ENCODE measurements around the gene GNL2. TPM values are rescaled to one million over a fixed set of nuclear protein-coding genes. Genes with fewer than 3 reads are reported as not detected.

The GNL2 gene
- total RNA-seq (2014; rRNA removed; shearing (Covaris generic)): 57.0 and 81.6 TPM in 2 replicates

- in situ Hi-C loops (cut with HindIII; ENCODE audit: low sequenced_read_pairs): no loop called here
- peak; percentile 96 for DNase-seq (ENCODE audit: low spot score)
Measured at GRCh38 chr1:37595440-37596181, at the start of gene GNL2. Gene GNL2 (minus strand): TSS chr1:37595937. CDS start chr1:37595822, 115 bp downstream.

DNA sequence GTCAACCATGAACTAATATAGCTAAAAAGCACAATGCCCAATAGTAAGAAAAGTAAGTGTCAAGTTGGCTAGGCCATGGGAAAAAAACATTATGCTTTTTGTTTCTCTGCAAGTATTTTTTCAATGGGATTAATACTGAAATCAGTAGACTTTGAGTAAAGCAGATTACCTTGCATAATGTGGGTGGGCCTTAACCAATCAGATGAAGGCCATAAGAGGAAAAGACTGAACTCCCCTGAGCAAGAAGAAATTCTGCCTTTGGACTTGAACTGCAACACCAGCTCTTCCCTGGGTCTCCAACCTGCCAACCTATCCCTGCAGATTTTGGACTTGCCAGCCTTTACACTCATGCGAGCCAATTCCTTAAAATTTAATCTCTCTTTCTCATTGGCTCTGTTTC is 45.3 kb upstream of the GNL2 start:
- in situ Hi-C loops (cut with HindIII; ENCODE audit: low sequenced_read_pairs): no loop called here

DNA sequence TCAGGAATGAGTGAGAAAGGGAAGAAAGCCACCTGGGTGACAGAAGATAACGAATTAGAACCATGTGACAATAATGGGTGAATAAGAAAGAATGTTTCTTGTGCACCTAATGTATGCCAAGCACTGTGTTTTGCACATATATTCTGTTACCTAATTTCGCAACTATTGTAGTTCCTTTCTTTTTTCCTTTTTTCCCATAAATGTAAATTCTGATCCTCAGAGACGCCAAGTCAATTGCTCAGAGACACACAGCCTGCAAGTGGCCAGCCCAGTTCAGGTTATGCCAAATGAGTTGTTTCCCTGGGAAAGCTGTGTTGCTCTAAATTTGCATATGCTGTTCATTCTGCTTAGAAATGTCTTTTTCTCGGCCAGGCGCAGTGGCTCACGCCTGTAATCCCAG is 40.7 kb upstream of the GNL2 start:
- DNase-seq (ENCODE audit: low spot score): no peak
- in situ Hi-C loops (cut with HindIII; ENCODE audit: low sequenced_read_pairs): no loop called here

More for the DNA sequence above, 45.3 kb upstream of the GNL2 start:
- no peak for DNase-seq (ENCODE audit: low spot score)

- in situ Hi-C loops (cut with HindIII; ENCODE audit: low sequenced_read_pairs): no loop called here
Measured at GRCh38 chr1:37634992-37635902, 39.5 kb upstream of the GNL2 start.

GRCh38 chr1:37634244-37634991 is 38.7 kb upstream of the GNL2 start, which contains the start of gene RSPO1:
Gene RSPO1 (minus strand): TSS chr1:37634892. CDS start chr1:37629661, 5,231 bp downstream.
- DNase-seq (ENCODE audit: low spot score): no peak
- in situ Hi-C loops (cut with HindIII; ENCODE audit: low sequenced_read_pairs): no loop called here

More at GRCh38 chr1:37634992-37635902, 39.5 kb upstream of the GNL2 start:
- no peak for DNase-seq (ENCODE audit: low spot score)

DNA sequence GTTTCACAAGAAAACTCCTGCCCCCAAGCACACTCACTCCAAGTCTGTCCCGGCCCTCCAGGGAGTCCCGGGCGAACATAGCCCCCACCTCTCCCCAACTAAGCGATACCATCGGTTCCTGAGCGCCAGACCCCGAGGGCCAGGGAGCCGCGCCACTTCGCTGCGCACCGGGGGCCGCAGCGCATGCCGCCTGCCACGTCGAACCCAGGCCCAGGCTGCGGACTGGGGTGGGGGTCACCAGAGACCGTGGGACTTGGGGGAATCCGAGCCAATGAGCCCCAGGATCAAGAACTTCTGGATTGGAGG is 38.2 kb upstream of the GNL2 start:
- in situ Hi-C loops (cut with HindIII; ENCODE audit: low sequenced_read_pairs): no loop called here
- DNase-seq (ENCODE audit: low spot score): no peak

DNA sequence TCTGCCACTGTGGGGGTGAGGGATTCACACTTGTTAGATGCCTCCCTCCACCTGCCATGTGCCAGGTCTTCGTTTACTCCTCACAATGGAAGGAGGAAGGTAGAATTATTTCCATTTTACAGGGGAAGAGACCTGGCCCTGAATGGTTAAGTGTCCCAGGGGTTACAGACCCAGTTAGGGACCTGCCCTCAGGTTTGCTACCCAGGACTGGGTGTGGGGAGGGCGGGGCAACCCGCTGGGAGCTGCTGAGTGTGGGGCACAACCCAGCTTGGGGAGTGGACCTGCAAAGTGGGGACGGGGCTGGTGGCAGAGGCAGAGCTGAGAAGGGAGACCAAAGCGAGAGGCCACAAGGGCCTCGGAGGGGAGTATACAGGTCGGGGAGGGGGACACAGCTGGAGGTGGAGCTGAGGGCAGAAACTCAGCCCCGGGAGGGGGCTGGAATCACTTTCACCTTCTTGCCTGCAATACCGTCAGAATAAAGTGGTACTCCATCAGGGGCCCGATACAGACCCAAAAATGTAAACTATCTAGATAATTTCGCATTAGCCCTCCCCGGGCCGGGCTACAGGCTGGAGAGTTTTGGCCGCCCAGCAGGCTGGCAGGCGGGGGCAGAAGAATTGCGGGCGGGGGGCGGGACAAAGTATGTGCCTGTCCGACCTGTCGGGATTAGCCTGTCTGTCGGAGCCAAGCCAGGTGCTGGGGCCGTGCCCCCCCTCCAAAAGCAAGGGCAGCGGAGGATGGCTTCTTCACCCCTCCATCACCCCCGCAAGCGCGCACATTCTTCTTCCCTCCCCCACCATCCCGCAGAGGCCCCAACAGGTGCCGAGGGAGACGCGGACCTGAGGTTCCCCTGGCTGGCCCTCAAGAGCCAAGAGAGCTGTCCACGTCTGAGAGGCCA is 37.6 kb upstream of the GNL2 start:
- no peak for DNase-seq (ENCODE audit: low spot score)

GRCh38 chr1:37631036-37631435 is 35.3 kb upstream of the GNL2 start:
- no peak for DNase-seq (ENCODE audit: low spot score)
- in situ Hi-C loops (cut with HindIII; ENCODE audit: low sequenced_read_pairs): no loop called here

More for the DNA sequence above, 37.6 kb upstream of the GNL2 start:
- in situ Hi-C loops (cut with HindIII; ENCODE audit: low sequenced_read_pairs): no loop called here

GRCh38 chr1:37630426-37631028 is 34.8 kb upstream of the GNL2 start:
- no peak for DNase-seq (ENCODE audit: low spot score)
- in situ Hi-C loops (cut with HindIII; ENCODE audit: low sequenced_read_pairs): no loop called here

DNA sequence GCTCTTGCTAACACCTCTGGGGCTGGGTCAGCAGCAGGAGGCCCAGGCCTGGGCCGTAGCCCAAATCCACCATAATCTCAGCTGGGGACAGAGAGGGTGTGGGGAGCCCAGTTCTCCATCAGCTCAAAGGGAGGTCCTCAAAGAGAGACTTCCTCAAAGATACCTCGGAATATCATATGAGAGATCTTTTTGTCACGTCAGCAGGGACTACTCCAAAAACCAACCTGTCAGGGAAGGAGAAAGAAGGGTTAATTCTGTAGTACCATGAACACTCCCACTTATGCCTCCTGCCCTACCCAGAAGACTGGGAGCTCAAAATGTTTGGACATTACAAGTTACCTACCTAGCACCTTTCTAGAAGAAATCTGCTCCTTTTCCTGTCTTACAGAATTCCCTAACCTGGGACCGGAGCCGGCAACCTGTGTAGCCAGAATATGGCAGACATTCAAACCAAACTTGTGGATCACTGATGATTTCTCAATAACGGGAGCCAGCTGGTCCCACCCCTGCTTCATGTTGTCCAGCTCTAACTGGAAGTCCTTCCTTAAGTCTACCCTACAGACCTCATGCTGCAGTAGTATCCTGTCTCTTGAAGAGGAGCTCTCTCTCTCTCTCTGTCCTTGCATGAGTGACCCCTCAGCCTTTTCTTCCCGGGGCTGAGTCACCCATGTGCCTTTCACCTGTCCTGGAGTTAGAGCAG is 34.1 kb upstream of the GNL2 start:
- in situ Hi-C loops (cut with HindIII; ENCODE audit: low sequenced_read_pairs): no loop called here
- DNase-seq (ENCODE audit: low spot score): no peak

GRCh38 chr1:37629008-37629407 is 33.3 kb upstream of the GNL2 start:
- in situ Hi-C loops (cut with HindIII; ENCODE audit: low sequenced_read_pairs): no loop called here
- no peak for DNase-seq (ENCODE audit: low spot score)

DNA sequence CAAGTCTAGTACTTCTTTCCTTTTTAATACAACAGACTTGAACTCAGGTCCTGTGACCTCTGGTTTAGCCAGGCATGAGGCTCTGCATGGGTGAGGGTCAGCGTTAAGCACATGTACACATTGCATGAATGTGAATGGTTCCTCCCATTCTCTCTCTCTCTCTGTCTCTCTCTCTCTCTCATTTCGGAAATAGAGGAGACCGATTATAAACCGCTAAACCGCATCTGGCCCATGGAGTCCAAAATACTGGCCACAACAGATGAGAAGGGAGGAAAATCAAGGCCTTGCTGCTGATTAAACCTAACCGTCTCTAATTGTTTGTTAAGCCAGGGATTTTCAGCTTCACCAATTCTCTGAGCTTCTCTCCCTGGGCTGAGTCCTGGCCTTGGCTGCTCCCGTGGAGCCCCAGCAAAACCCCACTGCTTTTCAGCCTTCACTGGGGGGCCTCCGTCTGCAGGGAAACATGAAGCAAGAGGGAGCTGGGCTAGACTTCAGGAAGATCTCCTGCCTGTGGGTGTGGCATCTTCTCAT is 32.4 kb upstream of the GNL2 start:
- DNase-seq (ENCODE audit: low spot score): no peak
- in situ Hi-C loops (cut with HindIII; ENCODE audit: low sequenced_read_pairs): no loop called here

GRCh38 chr1:37622131-37622530 is 26.4 kb upstream of the GNL2 start:
- DNase-seq (ENCODE audit: low spot score): no peak
- in situ Hi-C loops (cut with HindIII; ENCODE audit: low sequenced_read_pairs): no loop called here

DNA sequence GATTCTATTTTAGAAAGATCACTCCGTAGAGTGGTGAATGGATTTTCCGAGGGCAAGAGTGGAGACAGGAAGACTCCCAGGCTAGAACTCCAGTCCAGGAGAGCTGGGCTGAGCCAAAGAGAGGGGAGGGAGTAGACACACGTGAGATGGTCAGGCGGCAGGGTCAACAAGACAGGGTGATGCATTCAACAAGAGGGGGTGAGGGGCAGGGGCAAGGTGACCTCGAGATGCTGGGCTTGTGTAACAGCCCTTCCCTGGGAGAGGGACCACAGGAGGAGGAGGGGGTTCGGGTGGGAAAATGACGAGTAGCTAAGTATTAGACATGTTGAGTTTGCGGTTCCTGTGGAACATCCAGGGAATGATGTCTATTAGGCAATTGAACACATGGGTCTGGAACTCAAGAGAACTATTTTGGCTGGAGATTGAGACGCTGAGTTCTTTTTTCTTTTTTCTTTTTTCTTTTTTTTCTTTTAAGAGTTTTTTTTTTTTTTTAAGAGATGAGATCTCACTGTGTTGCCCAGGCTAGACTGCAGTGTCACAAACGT is 25.7 kb upstream of the GNL2 start:
- in situ Hi-C loops (cut with HindIII; ENCODE audit: low sequenced_read_pairs): no loop called here

DNA sequence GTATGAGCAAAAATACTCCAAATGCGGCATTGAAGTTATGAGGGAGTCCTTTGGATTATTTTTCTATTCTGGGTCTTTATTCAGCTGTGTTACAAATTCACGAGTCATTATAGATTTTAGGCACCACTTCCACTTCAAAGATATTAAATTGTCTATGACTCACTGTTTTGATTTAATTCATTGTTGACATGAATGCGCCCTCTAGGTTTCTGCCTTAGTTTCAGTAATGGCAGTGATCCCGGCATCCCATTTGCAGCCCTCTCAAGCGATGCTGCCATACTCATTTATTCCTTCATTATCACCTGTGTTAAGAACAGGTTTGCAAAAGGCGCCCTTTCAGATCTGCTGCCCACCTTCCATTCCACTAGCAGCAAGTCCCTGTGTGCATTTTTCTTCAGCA is 25.0 kb upstream of the GNL2 start:
- in situ Hi-C loops (cut with HindIII; ENCODE audit: low sequenced_read_pairs): no loop called here
- DNase-seq (ENCODE audit: low spot score): no peak

More for the DNA sequence above, 25.7 kb upstream of the GNL2 start:
- no peak for DNase-seq (ENCODE audit: low spot score)

- in situ Hi-C loops (cut with HindIII; ENCODE audit: low sequenced_read_pairs): no loop called here
Measured at GRCh38 chr1:37616330-37616729, 20.6 kb upstream of the GNL2 start.

GRCh38 chr1:37614105-37614504 is 18.4 kb upstream of the GNL2 start:
- DNase-seq (ENCODE audit: low spot score): no peak
- in situ Hi-C loops (cut with HindIII; ENCODE audit: low sequenced_read_pairs): no loop called here

More at GRCh38 chr1:37616330-37616729, 20.6 kb upstream of the GNL2 start:
- DNase-seq (ENCODE audit: low spot score): no peak
